Trophoblast cell (in vitro differentiated cells and primary cell): ENCODE measurements around the gene SEZ6L2.

Experiments used
- DNase-seq, 2 donors: peaks; one replicate each; pipeline ENCODE4 v3.0.0-alpha.2; 2016
- H2AFZ ChIP-seq: 2 replicates; pipeline ENCODE4 v1.6.1; 2013; ENCODE audit warnings: low read length, moderate library complexity, mild to moderate bottlenecking; ENCODE audit not compliant: insufficient read depth, poor library complexity
- H2AK5ac ChIP-seq: 2 replicates; pipeline ENCODE4 v1.6.1; 2013; ENCODE audit warnings: mild to moderate bottlenecking, low read length
- H2BK120ac ChIP-seq: 2 replicates; pipeline ENCODE4 v1.6.1; 2013; ENCODE audit warnings: low read length, mild to moderate bottlenecking, moderate library complexity; ENCODE audit not compliant: insufficient read depth, poor library complexity
- H2BK12ac ChIP-seq: 2 replicates; pipeline ENCODE4 v1.6.1; 2013; ENCODE audit warnings: mild to moderate bottlenecking, low read length, moderate library complexity
- H2BK5ac ChIP-seq: 2 replicates; pipeline ENCODE4 v1.6.1; 2013; ENCODE audit warnings: low read length, low read depth, moderate library complexity, mild to moderate bottlenecking; ENCODE audit not compliant: poor library complexity
- H3K14ac ChIP-seq: 2 replicates; pipeline ENCODE4 v1.6.1; 2013; ENCODE audit warnings: mild to moderate bottlenecking, low read length
- H3K18ac ChIP-seq: 2 replicates; pipeline ENCODE4 v1.6.1; 2013; ENCODE audit warnings: mild to moderate bottlenecking, low read length
- H3K23ac ChIP-seq: 2 replicates; pipeline ENCODE4 v1.6.1; 2013; ENCODE audit warnings: low read length
- H3K27ac ChIP-seq: 2 replicates; pipeline ENCODE4 v1.5.1; 2013; ENCODE audit warnings: low read depth, mild to moderate bottlenecking, inconsistent platforms, low read length, moderate library complexity
- H3K27me3 ChIP-seq: 2 replicates; pipeline ENCODE4 v1.6.1; 2013; ENCODE audit warnings: inconsistent platforms, mild to moderate bottlenecking, low read length, moderate library complexity; ENCODE audit not compliant: insufficient read depth
- H3K36me3 ChIP-seq, 2 experiments: 1 replicate in 1 of 2; 2 replicates in 1 of 2; pipeline ENCODE4 v1.6.1; 2013; ENCODE audit warnings: low read length in 2 of 2, mild to moderate bottlenecking in 2 of 2, moderate library complexity in 1 of 2; ENCODE audit not compliant: insufficient read depth in 2 of 2, control insufficient read depth in 1 of 2
- H3K4ac ChIP-seq: 2 replicates; pipeline ENCODE4 v1.6.1; 2013; ENCODE audit warnings: low read depth, mild to moderate bottlenecking, low read length, moderate library complexity
- H3K4me1 ChIP-seq, 2 experiments: 1 replicate in 1 of 2; 2 replicates in 1 of 2; pipeline ENCODE4 v1.6.1; 2013; ENCODE audit warnings: low read length in 2 of 2, mild to moderate bottlenecking in 2 of 2, moderate library complexity in 1 of 2; ENCODE audit not compliant: insufficient read depth in 2 of 2, control insufficient read depth in 1 of 2
- H3K4me2 ChIP-seq: 2 replicates; pipeline ENCODE4 v1.6.1; 2013; ENCODE audit warnings: inconsistent platforms, mild to moderate bottlenecking, low read length, moderate library complexity
- H3K4me3 ChIP-seq: 2 replicates; pipeline ENCODE4 v1.5.1; 2013; ENCODE audit warnings: mild to moderate bottlenecking, low read depth, low read length, inconsistent platforms
- H3K79me1 ChIP-seq: one replicate; pipeline ENCODE4 v1.6.1; 2013; ENCODE audit warnings: low read length
- H3K79me2 ChIP-seq: 2 replicates; pipeline ENCODE4 v1.6.1; 2013; ENCODE audit warnings: low read length, mild to moderate bottlenecking; ENCODE audit not compliant: control insufficient read depth, insufficient read depth, poor library complexity
- H3K9ac ChIP-seq: 2 replicates; pipeline ENCODE4 v1.6.1; 2013; ENCODE audit warnings: mild to moderate bottlenecking, low read length
- H3K9me3 ChIP-seq: 2 replicates; pipeline ENCODE4 v1.6.1; 2013; ENCODE audit warnings: low read depth, mild to moderate bottlenecking, control low read depth, inconsistent platforms, low read length; ENCODE audit not compliant: insufficient read depth
- H4K12ac ChIP-seq: 2 replicates; pipeline ENCODE4 v1.6.1; 2013; ENCODE audit warnings: low read depth, mild to moderate bottlenecking, low read length, moderate library complexity
- H4K8ac ChIP-seq: 2 replicates; pipeline ENCODE4 v1.6.1; 2013; ENCODE audit warnings: low read depth, mild to moderate bottlenecking, low read length, moderate library complexity
- H4K91ac ChIP-seq: one replicate; pipeline ENCODE4 v1.6.1; 2013; ENCODE audit warnings: low read depth, mild to moderate bottlenecking, low read length, moderate library complexity
- WGBS: extraction: QIAGEN DNeasy Blood & Tissue Kit; methylation state at CpG from one replicate; pipeline ENCODE4 v1.1.7; 2013; ENCODE audit warnings: missing lambda C conversion rate; ENCODE audit not compliant: insufficient read length, insufficient coverage; ENCODE audit errors: extremely low coverage; 5-methylcytosine and 5-hydroxymethylcytosine counted together

The SEZ6L2 gene

DNA sequence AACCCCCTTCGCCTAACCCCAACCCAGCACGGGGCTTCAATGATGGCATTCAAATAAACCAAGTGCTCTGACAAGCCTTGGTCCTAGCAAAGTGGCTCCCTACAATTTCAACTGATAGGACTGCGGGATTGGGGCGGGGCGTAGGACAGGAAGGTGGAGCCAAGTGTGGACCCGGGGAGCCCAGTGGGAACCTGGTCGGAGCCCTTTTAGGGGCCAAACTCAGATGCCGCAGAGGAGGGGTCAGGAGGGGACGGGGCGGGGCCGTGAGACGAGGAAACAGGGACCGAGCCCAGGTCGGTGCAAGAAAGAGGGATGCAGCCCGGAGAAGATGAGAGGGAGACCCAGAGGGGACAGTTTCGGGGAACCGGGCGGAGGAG, 23.1 kb downstream of the SEZ6L2 start:
- Histone ChIP-seq H2BK120ac (no peak overlapping the region), H3K4me1 (peaks cover 0 to 3% of the 10 kb centered on the region in 2 experiments), H3K79me2 (no peaks in the 10 kb centered on the region), H3K9me3 (peaks cover 5% of the 10 kb centered on the region), H2BK12ac (no peak overlapping the region), H2AFZ (no peak overlapping the region), H2AK5ac (no peak overlapping the region), H3K36me3 (peaks cover 0 to 4% of the 10 kb centered on the region in 2 experiments), H3K27ac (no peak overlapping the region), H3K79me1 (no peaks in the 10 kb centered on the region), H3K9ac (no peak overlapping the region), H4K8ac (no peak overlapping the region), H3K27me3 (peaks cover 18% of the 10 kb centered on the region), H3K4me2 (peak overlapping the region; percentile 30), H2BK5ac (no peak overlapping the region), H3K4me3 (no peak overlapping the region), H3K23ac (no peak overlapping the region), H4K12ac (no peak overlapping the region), H3K14ac (no peak overlapping the region), H3K18ac (no peak overlapping the region), H3K4ac (no peak overlapping the region), H4K91ac (no peak overlapping the region)
- DNase-seq = no peak
- WGBS = no CpG with 5 or more reads among the region's 18 CpGs

DNA sequence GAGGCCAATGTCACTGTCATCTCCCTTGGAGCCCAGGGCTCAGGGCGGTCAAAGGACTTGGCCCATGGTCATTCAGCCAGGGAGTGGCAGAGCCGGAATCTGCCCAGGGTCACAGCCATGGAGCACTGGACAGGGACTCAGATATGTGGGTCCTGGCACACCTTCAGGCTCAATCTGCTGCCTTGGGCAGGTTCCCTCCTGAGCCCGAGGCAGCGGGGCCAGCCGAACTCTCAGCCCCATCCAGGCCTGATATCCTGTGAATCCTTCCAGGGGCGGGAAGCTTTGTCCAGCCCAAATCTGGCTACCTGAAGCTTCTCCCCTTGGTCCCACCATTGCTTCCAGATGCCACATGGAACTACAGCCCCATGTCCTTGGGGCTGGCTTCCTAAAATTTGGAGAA, 24.1 kb downstream of the SEZ6L2 start:
- WGBS = no CpG with 5 or more reads among the region's 6 CpGs
- no peak for DNase-seq
- Histone ChIP-seq H3K4me2 (no peak overlapping the region), H3K79me1 (no peaks in the 10 kb centered on the region), H4K8ac (no peak overlapping the region), H3K4me3 (no peak overlapping the region), H3K9me3 (peaks cover 5% of the 10 kb centered on the region), H3K4me1 (peaks cover 0 to 3% of the 10 kb centered on the region in 2 experiments), H4K91ac (no peak overlapping the region), H3K27ac (no peak overlapping the region), H2AK5ac (no peak overlapping the region), H3K14ac (no peak overlapping the region), H3K9ac (no peak overlapping the region), H2BK120ac (no peak overlapping the region), H4K12ac (no peak overlapping the region), H2BK5ac (no peak overlapping the region), H3K27me3 (peaks cover 18% of the 10 kb centered on the region), H3K36me3 (peaks cover 0 to 4% of the 10 kb centered on the region in 2 experiments), H3K4ac (no peak overlapping the region), H3K18ac (no peak overlapping the region), H2BK12ac (no peak overlapping the region), H3K79me2 (no peaks in the 10 kb centered on the region), H2AFZ (no peak overlapping the region), H3K23ac (no peak overlapping the region)

DNA sequence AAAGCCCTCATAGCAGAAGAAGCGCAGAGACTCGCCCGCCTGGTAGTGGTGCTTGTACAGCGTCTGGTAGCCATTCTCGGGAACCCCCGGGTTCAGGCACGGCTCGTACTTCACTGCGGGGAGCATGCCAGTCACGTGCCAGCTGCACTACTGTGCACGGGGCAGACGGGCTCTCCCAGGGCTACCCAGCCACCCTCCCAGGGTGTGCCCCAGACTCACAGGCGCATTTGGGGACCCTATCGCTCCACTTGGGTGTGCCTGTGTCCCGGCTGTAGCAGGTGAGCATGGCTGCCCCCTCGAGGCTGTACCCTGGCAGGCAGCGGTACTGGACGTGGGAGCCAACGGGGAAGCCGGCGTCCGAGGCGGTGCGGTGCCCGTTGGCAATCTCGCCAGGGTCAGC, 26.0 kb downstream of the SEZ6L2 start:
- H2AK5ac ChIP-seq = no peak overlapping the region
- H3K18ac ChIP-seq = no peak overlapping the region

DNA sequence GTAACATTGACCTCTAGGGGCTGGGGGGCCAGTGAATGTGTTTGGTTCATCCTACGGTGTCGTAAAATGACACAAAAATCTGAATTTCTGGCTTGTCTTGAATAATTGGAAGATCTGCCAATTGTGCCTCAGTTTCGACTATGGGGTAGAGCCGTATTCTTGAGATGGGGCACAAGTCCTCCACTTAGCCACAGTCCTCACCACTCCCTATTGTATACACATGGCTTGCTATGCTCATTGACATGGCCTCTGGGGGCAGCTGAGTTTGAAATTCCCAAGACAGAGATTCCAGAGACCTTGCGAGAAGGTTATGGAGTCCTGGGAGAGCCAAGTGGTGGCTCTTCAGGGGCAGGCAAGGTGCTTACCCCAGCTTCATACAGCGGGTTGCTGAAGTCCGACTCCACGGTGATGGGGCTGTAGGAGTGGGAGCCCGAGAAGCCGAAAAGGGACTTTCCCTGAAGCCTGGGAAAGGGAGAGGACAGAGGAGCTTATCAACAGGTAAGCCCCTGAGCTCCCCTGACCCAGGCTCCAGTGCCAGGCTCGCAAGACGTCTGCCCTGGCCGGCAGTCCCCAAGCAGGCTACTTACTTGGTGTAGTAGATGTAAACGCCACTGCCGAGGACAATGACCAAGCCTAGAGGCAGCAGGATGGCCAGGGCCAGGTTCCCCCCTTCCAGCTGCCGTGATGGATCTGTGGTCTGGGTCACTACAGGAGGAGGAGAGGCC, 27.4 kb downstream of the SEZ6L2 start:
- peaks cover 11% of the 10 kb centered on the region for H3K27me3 ChIP-seq
- no peaks in the 10 kb centered on the region for H3K36me3 ChIP-seq
- no peak overlapping the region for H3K18ac ChIP-seq
- H4K12ac ChIP-seq = no peak overlapping the region
- no peaks in the 10 kb centered on the region for H3K79me1 ChIP-seq
- H2BK12ac ChIP-seq = no peak overlapping the region
- no peak overlapping the region for H2BK120ac ChIP-seq
- peaks cover 1% of the 10 kb centered on the region for H3K9me3 ChIP-seq
- H3K4me3 ChIP-seq = no peak overlapping the region
- H3K79me2 ChIP-seq = no peaks in the 10 kb centered on the region
- no peak overlapping the region for H3K4ac ChIP-seq
- no CpG with 5 or more reads among the region's 16 CpGs for WGBS
- no peak overlapping the region for H3K9ac ChIP-seq
- H4K8ac ChIP-seq = no peak overlapping the region
- H4K91ac ChIP-seq = no peak overlapping the region
- no peak overlapping the region for H3K27ac ChIP-seq
- H3K23ac ChIP-seq = no peak overlapping the region
- no peak overlapping the region for H3K14ac ChIP-seq
- no peak overlapping the region for H3K4me2 ChIP-seq
- H2BK5ac ChIP-seq = no peak overlapping the region
- no peak overlapping the region for H2AFZ ChIP-seq
- no peak overlapping the region for H2AK5ac ChIP-seq
- DNase-seq = no peak
- H3K4me1 ChIP-seq = no peaks in the 10 kb centered on the region

More for the DNA sequence above, 26.0 kb downstream of the SEZ6L2 start:
- Histone ChIP-seq H2AFZ (no peak overlapping the region), H3K14ac (no peak overlapping the region), H2BK120ac (no peak overlapping the region), H3K27me3 (peaks cover 18% of the 10 kb centered on the region), H2BK5ac (no peak overlapping the region), H3K79me1 (no peaks in the 10 kb centered on the region), H2BK12ac (no peak overlapping the region), H3K36me3 (no peaks in the 10 kb centered on the region), H3K27ac (no peak overlapping the region), H3K23ac (no peak overlapping the region), H3K4ac (no peak overlapping the region), H4K12ac (no peak overlapping the region), H4K8ac (no peak overlapping the region), H3K4me2 (no peak overlapping the region), H3K4me3 (no peak overlapping the region), H3K9me3 (peaks cover 5% of the 10 kb centered on the region), H4K91ac (no peak overlapping the region), H3K79me2 (no peaks in the 10 kb centered on the region), H3K9ac (no peak overlapping the region), H3K4me1 (peaks cover 0 to 3% of the 10 kb centered on the region in 2 experiments)
- DNase-seq = no peak
- WGBS = no CpG with 5 or more reads among the region's 26 CpGs
